HG02798 (cell line): ENCODE measurements around the gene INPP5D.
A peak's percentile ranks its signal among the peaks of the same experiment; 100 is the strongest.
"Not testable (repeated sequence)": the region's sequence is repeated elsewhere in the genome, so short reads cannot be mapped to it uniquely, and the experiment has no call there.

ENCODE experiments used
- ATAC-seq: cut with Tn5 transposase; IDR thresholded peaks from one replicate; pipeline ENCODE4 v1.9.1; 2021; ENCODE audit warnings: mild to moderate bottlenecking; ENCODE audit not compliant: unreplicated experiment, poor library complexity

The INPP5D gene

GRCh38 chr2:233197022-233197421, 136.9 kb downstream of the INPP5D start:
- no peak for ATAC-seq

- ATAC-seq: no peak
Observed at GRCh38 chr2:233198026-233198425, 137.9 kb downstream of the INPP5D start.

- peak; percentile 38 for ATAC-seq
Observed at GRCh38 chr2:233199870-233200269, 139.7 kb downstream of the INPP5D start.

GRCh38 chr2:233200790-233201189, 140.6 kb downstream of the INPP5D start:
- ATAC-seq: not testable (repeated sequence)

GRCh38 chr2:233201258-233202013, 141.3 kb downstream of the INPP5D start:
- ATAC-seq: no peak

GRCh38 chr2:233202531-233202944, 142.4 kb downstream of the INPP5D start:
- no peak for ATAC-seq

GRCh38 chr2:233203060-233203459, 142.9 kb downstream of the INPP5D start:
- no peak for ATAC-seq

GRCh38 chr2:233204286-233204936, 144.3 kb downstream of the INPP5D start:
- no peak for ATAC-seq

GRCh38 chr2:233208382-233209116, 148.4 kb downstream of the INPP5D start:
- no peak for ATAC-seq

- ATAC-seq: no peak
Observed at GRCh38 chr2:233209117-233209532, 149.0 kb downstream of the INPP5D start.

- ATAC-seq: no peak
Observed at GRCh38 chr2:233209533-233210171, 149.5 kb downstream of the INPP5D start.

- ATAC-seq: no peak
Observed at GRCh38 chr2:233210281-233210680, 150.1 kb downstream of the INPP5D start.

GRCh38 chr2:233210843-233211547, 150.9 kb downstream of the INPP5D start:
- no peak for ATAC-seq

- ATAC-seq: no peak
Observed at GRCh38 chr2:233211548-233211895, 151.4 kb downstream of the INPP5D start.

GRCh38 chr2:233213011-233213410, 152.9 kb downstream of the INPP5D start:
- ATAC-seq: no peak

- no peak for ATAC-seq
Observed at GRCh38 chr2:233213975-233214374, 153.8 kb downstream of the INPP5D start.

GRCh38 chr2:233217892-233218377, 157.8 kb downstream of the INPP5D start:
- ATAC-seq: no peak

- no peak for ATAC-seq
Observed at GRCh38 chr2:233218836-233219235, 158.7 kb downstream of the INPP5D start.

GRCh38 chr2:233219848-233220247, 159.7 kb downstream of the INPP5D start:
- ATAC-seq: no peak
